Muscle layer of duodenum (tissue), 2 donors: ENCODE measurements around the gene TLK2.

Experiments used
- H3K27ac ChIP-seq: one replicate; pipeline ENCODE4 v1.7.0; 2013; ENCODE audit warnings: mild to moderate bottlenecking, low read length
- H3K27me3 ChIP-seq: one replicate; pipeline ENCODE4 v1.7.0; 2013; ENCODE audit warnings: low read depth, mild to moderate bottlenecking, control low read depth, low read length
- H3K36me3 ChIP-seq, 2 donors: one replicate each; pipeline ENCODE4 v1.7.0; 2013; ENCODE audit warnings: low read length in 2 of 2, control low read depth in 1 of 2, mild to moderate bottlenecking in 1 of 2; ENCODE audit not compliant: insufficient read depth in 2 of 2, control insufficient read depth in 1 of 2
- H3K4me1 ChIP-seq, 2 donors: one replicate each; pipeline ENCODE4 v1.7.0; 2013; ENCODE audit warnings: low read length in 2 of 2, mild to moderate bottlenecking in 2 of 2, control low read depth in 1 of 2, moderate library complexity in 1 of 2; ENCODE audit not compliant: insufficient read depth in 2 of 2, control insufficient read depth in 1 of 2
- H3K4me3 ChIP-seq, 2 donors: one replicate each; pipeline ENCODE4 v1.7.0; 2013; ENCODE audit warnings: low read length in 2 of 2, low read depth in 1 of 2, mild to moderate bottlenecking in 1 of 2
- H3K9me3 ChIP-seq, 2 donors: one replicate each; pipeline ENCODE4 v1.7.0; 2013; ENCODE audit warnings: low read length in 2 of 2, control low read depth in 1 of 2, mild to moderate bottlenecking in 1 of 2; ENCODE audit not compliant: control insufficient read depth in 1 of 2
- donor health status: healthy.

TLK2 gene

DNA sequence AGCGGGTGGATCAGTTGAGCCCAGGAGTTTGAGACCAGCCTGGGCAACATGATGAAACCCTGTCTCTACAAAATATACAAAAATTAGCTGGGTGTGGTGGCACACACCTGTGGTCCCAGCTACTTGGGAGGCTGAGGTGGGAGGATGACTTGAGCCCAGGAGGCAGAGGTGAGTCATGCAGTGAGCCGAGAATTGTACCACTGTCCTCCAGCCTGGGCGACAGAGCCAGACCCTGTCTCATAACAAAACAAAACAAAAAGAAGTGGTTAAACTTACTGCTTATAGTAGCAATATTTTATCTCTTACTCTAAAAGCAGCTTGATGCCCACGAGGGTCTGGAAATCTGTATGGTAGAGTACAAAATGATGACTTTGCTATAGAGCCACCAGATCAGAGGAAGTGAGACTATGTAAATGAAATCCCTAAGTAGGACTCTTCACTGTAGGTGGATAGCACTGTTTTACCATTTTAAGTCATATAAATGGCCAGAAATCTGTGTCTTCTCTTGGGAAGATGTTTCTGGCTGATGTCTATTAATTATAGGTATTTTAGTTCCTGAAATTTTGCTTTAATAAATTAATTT is 88.5 kb downstream of the TLK2 start:
- Histone ChIP-seq H3K4me3 (no peak overlapping the region), H3K27ac (no peak overlapping the region), H3K36me3 (peaks cover 17 to 18% of the 10 kb centered on the region in 2 donors), H3K4me1 (no peaks in the 10 kb centered on the region), H3K9me3 (no peaks in the 10 kb centered on the region), H3K27me3 (no peaks in the 10 kb centered on the region)

DNA sequence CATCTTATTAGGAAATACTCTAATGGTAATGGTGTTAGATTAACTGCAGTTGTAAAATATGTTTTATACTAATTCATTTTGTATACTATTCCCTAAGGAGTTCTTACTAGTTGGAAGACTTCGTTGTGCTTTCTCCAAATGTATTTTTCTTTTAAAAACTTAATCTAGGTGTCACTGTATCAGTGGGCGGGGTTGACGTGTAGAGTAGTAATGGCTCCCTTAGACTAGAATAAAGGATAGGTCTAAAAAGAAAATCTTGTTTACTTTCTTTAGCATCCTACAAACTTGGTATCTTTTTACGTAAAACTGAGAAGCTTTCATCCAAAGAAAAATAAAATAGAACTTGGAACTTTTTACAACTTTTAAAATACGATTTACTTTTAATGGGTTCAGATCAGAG is 93.9 kb downstream of the TLK2 start:
- Histone ChIP-seq H3K36me3 (peaks cover 21% of the 10 kb centered on the region in 2 donors), H3K4me3 (no peak overlapping the region), H3K9me3 (no peaks in the 10 kb centered on the region), H3K27ac (peak overlapping the region; percentile 21), H3K4me1 (no peaks in the 10 kb centered on the region), H3K27me3 (no peaks in the 10 kb centered on the region)

DNA sequence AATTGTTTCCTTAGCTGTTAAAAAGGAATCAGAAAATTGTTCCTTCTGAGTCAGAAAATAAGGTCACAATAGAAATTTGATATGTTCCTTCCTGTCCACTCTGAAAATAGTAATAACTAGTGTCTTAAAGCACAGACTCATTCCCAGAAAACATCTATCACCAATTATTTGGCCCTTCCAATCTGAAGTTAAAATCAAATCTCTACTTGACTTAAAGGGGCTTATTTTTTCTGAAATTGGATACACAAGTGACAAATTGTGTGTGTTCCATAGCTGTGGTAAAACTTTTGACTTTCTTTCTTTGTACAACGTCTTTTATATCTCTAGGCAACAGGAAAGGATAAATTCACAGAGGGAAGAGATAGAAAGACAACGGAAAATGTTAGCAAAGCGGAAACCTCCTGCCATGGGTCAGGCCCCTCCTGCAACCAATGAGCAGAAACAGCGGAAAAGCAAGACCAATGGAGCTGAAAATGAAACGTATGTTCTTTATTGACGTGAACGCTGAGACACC is 94.3 kb downstream of the TLK2 start:
- Histone ChIP-seq H3K9me3 (no peaks in the 10 kb centered on the region), H3K4me1 (no peaks in the 10 kb centered on the region), H3K36me3 (peaks cover 22 to 25% of the 10 kb centered on the region in 2 donors), H3K27me3 (no peaks in the 10 kb centered on the region), H3K27ac (peak overlapping the region; percentile 3), H3K4me3 (no peak overlapping the region)

DNA sequence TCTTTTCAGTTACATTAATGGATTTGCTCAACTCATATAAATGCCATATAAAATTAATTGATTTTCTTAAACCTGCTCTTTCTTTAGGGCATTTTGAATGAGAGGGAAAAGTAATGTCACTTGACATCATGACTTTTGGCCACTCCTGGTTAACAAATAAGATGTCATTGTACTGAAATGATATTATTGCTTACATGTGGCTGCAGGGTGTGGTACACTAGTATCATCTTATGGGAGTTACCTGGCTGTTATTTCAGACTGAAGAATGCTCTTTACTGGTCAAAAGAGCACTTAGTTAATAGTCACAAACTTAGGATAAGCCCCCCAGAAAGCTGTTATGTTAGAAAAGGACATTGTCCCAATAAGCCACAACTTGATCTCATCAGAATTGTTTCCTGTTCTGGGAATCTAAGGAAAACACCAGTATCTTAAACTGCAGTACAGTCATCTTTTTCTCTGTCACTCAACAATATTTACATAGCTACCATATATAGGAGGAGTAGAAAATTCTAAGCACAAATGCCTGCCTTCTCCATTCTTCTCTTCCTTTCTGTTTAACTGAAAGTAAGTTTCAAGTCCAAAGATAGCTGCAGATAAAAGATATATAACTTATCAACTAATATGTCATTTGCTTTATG is 95.0 kb downstream of the TLK2 start:
- peaks cover 22 to 25% of the 10 kb centered on the region in 2 donors for H3K36me3 ChIP-seq
- peak overlapping the region; percentile 3 for H3K27ac ChIP-seq
- no peak overlapping the region for H3K4me3 ChIP-seq
- no peaks in the 10 kb centered on the region for H3K4me1 ChIP-seq
- no peaks in the 10 kb centered on the region for H3K9me3 ChIP-seq
- no peaks in the 10 kb centered on the region for H3K27me3 ChIP-seq

DNA sequence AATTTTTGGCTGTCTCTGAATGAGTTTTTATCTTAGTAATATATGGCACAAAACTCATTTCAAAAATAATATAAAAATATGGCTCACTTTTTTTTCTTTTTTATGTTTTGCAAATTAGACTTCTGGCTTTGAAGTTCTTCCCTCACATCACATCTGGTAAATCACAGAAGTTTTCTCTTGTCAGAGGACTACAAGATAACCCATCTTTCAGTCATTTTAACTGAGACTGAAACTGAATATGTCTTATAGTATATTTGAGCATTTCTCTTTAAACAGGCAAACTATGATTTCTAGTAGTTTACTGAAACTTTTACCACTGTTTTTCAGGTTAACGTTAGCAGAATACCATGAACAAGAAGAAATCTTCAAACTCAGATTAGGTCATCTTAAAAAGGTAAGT is 97.8 kb downstream of the TLK2 start:
- Histone ChIP-seq H3K9me3 (no peaks in the 10 kb centered on the region), H3K4me1 (no peaks in the 10 kb centered on the region), H3K4me3 (no peak overlapping the region), H3K27ac (no peak overlapping the region), H3K36me3 (peaks cover 25 to 30% of the 10 kb centered on the region in 2 donors), H3K27me3 (no peaks in the 10 kb centered on the region)

DNA sequence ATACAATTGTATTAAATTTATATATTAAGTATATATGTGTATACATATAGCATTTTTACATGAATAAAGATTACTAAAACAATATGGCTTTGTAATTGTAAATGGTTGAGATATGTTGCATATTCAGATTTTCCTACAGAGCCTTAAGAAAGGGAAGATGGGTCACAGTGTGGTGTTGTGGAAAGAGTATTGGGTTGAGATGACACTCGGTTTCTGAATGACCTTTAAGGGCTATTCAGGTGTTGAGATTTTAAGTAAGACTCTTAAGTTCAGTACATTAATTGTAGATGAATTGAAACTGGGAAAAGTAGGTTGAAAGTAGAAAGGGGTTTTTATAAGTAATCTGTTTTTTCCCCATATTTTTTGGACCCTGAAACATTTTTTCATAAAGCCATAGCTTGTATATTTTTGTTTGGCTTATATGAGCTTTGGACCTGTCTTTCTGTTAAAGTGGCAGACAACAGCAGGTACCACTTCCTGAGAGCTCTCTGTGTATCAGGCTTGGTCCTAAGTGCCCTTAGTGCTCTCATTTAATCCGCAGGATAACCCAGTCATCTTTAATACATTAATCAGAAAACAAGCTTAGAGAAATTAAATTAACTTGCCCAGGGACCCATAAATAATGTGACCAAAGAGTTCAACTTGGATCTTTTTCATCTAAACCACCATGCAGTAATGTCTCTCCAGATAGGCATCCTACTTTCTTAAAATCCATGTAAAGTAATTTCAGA is 100.3 kb downstream of the TLK2 start:
- Histone ChIP-seq H3K4me1 (no peaks in the 10 kb centered on the region), H3K9me3 (no peaks in the 10 kb centered on the region), H3K36me3 (peaks cover 18 to 34% of the 10 kb centered on the region in 2 donors), H3K4me3 (no peak overlapping the region), H3K27ac (no peak overlapping the region), H3K27me3 (no peaks in the 10 kb centered on the region)

DNA sequence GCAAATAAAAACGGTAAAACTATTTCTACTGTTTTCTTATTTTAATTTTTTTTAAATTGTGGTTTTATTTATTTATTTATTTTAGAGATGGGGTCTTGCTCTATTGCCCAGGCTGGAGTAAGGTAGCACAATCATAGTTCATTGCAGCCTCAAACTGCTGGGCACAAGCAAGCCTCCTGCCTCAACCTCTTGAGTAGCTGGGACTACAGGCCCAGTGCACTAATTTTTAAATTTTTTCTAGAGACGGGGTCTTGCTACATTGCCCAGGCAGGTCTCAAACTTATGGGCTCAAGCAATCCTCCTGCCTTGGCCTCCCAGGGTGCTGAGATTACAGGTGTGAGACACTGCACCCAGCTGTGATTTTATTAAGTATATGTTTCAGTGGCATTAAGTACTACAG is 102.3 kb downstream of the TLK2 start:
- no peaks in the 10 kb centered on the region for H3K4me1 ChIP-seq
- no peaks in the 10 kb centered on the region for H3K9me3 ChIP-seq
- no peak overlapping the region for H3K4me3 ChIP-seq
- H3K27me3 ChIP-seq: no peaks in the 10 kb centered on the region
- H3K36me3 ChIP-seq: peaks cover 19 to 36% of the 10 kb centered on the region in 2 donors
- H3K27ac ChIP-seq: no peak overlapping the region

DNA sequence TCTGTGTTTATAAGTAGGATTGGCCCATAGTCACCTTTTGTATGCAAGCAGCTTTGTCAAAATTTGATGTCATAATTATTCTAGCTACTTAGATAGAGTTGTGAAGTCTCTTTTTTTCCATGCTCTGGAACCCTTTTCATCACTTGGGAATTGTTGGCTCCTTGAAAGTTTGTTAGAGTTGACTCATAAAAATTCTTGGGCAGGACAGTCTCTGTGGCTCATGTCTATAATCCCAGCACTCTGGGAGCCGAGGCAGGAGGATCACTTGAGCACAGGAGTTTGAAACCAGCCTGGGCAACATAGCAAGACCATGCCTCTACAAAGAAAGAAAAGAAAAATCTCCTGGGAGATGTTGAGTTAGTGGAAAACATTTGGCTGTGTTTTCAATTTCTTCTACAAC is 103.1 kb downstream of the TLK2 start:
- no peaks in the 10 kb centered on the region for H3K4me1 ChIP-seq
- peaks cover 21 to 38% of the 10 kb centered on the region in 2 donors for H3K36me3 ChIP-seq
- no peak overlapping the region for H3K27ac ChIP-seq
- no peaks in the 10 kb centered on the region for H3K27me3 ChIP-seq
- no peaks in the 10 kb centered on the region for H3K9me3 ChIP-seq
- no peak overlapping the region for H3K4me3 ChIP-seq

DNA sequence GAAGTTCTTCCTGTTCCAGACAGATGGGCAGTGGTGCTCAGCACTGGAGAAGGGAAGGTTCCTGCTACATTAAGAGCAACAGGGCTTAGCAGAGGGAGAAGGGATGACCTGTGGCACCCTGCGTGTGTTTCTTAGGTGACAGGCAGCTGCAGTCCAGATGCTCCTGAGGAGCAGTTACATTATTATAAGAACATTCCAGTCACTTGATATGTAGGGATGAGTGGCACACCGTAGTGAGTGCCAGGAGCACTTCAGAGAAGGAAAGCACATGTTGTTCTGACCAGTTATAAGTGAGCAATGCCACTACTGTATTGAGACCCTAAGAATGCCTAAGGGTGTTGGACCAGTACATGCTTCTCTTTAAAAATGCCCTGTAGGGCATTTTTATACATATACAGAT is 108.9 kb downstream of the TLK2 start:
- Histone ChIP-seq H3K27ac (no peak overlapping the region), H3K9me3 (no peaks in the 10 kb centered on the region), H3K4me1 (no peaks in the 10 kb centered on the region), H3K4me3 (no peak overlapping the region), H3K27me3 (no peaks in the 10 kb centered on the region), H3K36me3 (peaks cover 17 to 50% of the 10 kb centered on the region in 2 donors)

DNA sequence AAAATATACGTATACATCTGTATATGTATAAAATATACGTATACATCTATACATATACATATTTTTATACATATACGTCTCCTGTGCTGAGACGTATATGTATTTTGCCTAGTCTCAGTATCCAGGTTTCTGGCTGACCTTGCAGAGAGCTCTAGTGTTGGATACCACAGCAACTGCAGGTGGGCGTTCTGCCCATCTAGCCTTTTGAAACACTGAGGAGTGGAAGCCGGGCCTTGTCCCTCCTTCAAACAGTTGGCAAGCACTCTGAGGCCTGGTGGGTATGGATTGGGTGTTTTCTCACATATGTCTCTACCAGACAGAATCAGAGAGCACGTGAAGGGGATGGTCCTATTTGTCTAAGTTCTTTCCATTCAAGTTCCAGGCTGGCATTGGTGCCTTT is 109.5 kb downstream of the TLK2 start:
- H3K9me3 ChIP-seq: no peaks in the 10 kb centered on the region
- H3K36me3 ChIP-seq: peaks cover 17 to 50% of the 10 kb centered on the region in 2 donors
- no peak overlapping the region for H3K4me3 ChIP-seq
- no peak overlapping the region for H3K27ac ChIP-seq
- H3K27me3 ChIP-seq: no peaks in the 10 kb centered on the region
- no peaks in the 10 kb centered on the region for H3K4me1 ChIP-seq

DNA sequence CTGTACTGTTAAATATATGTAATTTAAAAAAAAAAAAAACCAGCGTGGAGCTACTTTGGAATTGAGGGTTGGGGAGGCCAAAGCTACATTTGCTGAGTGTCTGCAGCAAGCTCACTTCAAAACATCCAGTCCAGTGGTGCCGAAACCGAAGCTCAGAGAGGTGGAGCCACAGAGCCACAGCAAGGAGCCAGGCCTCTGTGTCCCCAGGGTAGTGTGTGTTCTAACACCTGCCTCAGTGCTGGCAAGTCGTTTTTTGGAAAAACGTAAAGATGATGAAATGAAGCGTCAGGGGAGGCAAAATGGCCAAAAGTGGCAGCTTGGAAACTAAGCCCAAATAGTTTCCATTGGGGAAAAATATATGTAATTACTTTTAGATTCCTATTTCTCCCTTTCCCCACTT is 112.7 kb downstream of the TLK2 start:
- H3K4me3 ChIP-seq: no peak overlapping the region
- H3K36me3 ChIP-seq: peaks cover 17 to 47% of the 10 kb centered on the region in 2 donors
- H3K4me1 ChIP-seq: no peaks in the 10 kb centered on the region
- no peaks in the 10 kb centered on the region for H3K9me3 ChIP-seq
- H3K27ac ChIP-seq: no peak overlapping the region
- H3K27me3 ChIP-seq: no peaks in the 10 kb centered on the region
